SJSA1 (cell line): Measurements from ENCODE around the gene DENND2C. TPM values are rescaled to one million over a fixed set of nuclear protein-coding genes. Genes with fewer than 3 reads are reported as not detected.

Experiments used
- DNase-seq, 2 experiments: peaks; one replicate each; pipeline ENCODE4 v3.0.0-alpha.2; 2015 to 2020; ENCODE audit warnings: low spot score in 2 of 2, low read depth in 1 of 2
- H3K27ac ChIP-seq: fragments of 250-450 bp; sonication (Bioruptor Pico); 2 replicates; pipeline ENCODE4 v1.5.1; 2020; ENCODE audit warnings: mild to moderate bottlenecking, moderate library complexity
- H3K27me3 ChIP-seq: fragments of 250-450 bp; sonication (Bioruptor Pico); replicated peaks from 2 replicates; pipeline ENCODE4 v1.5.1; 2020; ENCODE audit warnings: mild to moderate bottlenecking, moderate library complexity
- H3K36me3 ChIP-seq: fragments of 250-450 bp; sonication (Bioruptor Pico); 2 replicates; pipeline ENCODE4 v1.5.1; 2020; ENCODE audit warnings: mild to moderate bottlenecking
- H3K4me1 ChIP-seq: fragments of 250-450 bp; sonication (Bioruptor Pico); replicated peaks from 2 replicates; pipeline ENCODE4 v1.6.1; 2021; ENCODE audit warnings: mild to moderate bottlenecking
- H3K4me3 ChIP-seq: fragments of 250-450 bp; sonication (Bioruptor Pico); 2 replicates; pipeline ENCODE4 v1.5.1; 2020; ENCODE audit warnings: mild to moderate bottlenecking
- H3K9me3 ChIP-seq: fragments of 250-450 bp; sonication (Bioruptor Pico); replicated peaks from 2 replicates; pipeline ENCODE4 v1.5.1; 2020; ENCODE audit warnings: mild to moderate bottlenecking
- total RNA-seq: library from RNA; depleted of rRNA; stranded (reverse); fragments of >200 nt; shearing (Covaris generic); gene quantifications from 2 replicates; pipeline ENCODE4 v1.2.3, GENCODE V29; 2014; rRNA removed

Gene DENND2C
- total RNA-seq, 1 experiment from 2014 or later: 1.5 TPM

DNA sequence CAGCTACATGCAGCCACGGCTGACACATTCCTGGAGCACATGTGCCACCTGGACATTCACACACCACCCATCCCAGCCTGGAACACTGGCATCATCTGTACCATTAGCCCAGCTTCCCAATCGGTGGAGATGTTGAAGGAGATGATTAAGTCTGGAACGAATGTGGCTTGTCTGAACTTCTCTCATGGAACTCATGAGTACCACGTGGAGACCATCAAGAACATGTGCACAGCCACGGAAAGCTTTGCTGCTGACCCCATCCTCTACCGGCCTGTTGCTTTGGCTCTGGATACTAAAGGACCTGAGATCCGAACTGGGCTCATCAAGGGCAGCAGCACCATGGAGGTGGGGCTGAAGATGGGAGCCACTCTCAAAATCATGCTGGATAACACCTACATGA, 133.8 kb downstream of the DENND2C start:
- no peaks in the 10 kb centered on the region for H3K4me1 ChIP-seq
- no peaks in the 10 kb centered on the region for H3K36me3 ChIP-seq
- H3K27me3 ChIP-seq: no peaks in the 10 kb centered on the region; the same call in 1 of the 2 replicates
- H3K4me3 ChIP-seq: no peak overlapping the region
- no peak overlapping the region for H3K27ac ChIP-seq
- DNase-seq: no peak
- H3K9me3 ChIP-seq: no peaks in the 10 kb centered on the region

GRCh38 chr1:114535401-114535800, 134.4 kb downstream of the DENND2C start:
- H3K36me3 ChIP-seq: no peaks in the 10 kb centered on the region
- no peaks in the 10 kb centered on the region; the same call in 1 of the 2 replicates for H3K27me3 ChIP-seq
- no peaks in the 10 kb centered on the region for H3K9me3 ChIP-seq
- DNase-seq: no peak
- no peak overlapping the region for H3K27ac ChIP-seq
- no peak overlapping the region for H3K4me3 ChIP-seq
- H3K4me1 ChIP-seq: no peaks in the 10 kb centered on the region

Other genes with a start within 250 kb of the DENND2C start
- 14.7 and 22.9 TPM in 2 replicates for gene TRIM33, start 158.8 kb downstream of the DENND2C start, total RNA-seq
- 64.7 and 79.5 TPM in 2 replicates for gene BCAS2, start 88.4 kb downstream of the DENND2C start, total RNA-seq
- gene AMPD1, start 25.5 kb upstream of the DENND2C start, total RNA-seq: not detected in 2 replicates
- 78.2 and 88.0 TPM in 2 replicates for gene NRAS, start 46.7 kb upstream of the DENND2C start, total RNA-seq
- 771 and 913 TPM in 2 replicates for gene CSDE1, start 87.9 kb upstream of the DENND2C start, total RNA-seq
- 40.4 and 88.9 TPM in 2 replicates for gene SIKE1, start 110.6 kb upstream of the DENND2C start, total RNA-seq
- gene SYCP1, start 184.8 kb upstream of the DENND2C start, total RNA-seq: not detected in 2 replicates